HG03095 (cell line): ENCODE results near the gene HHAT.

Experiments used
- ATAC-seq: cut with Tn5 transposase; IDR thresholded peaks from one replicate; pipeline ENCODE4 v1.9.1; 2021; ENCODE audit warnings: moderate library complexity; ENCODE audit not compliant: unreplicated experiment

HHAT gene

GRCh38 chr1:210437111-210437510 lies 108.4 kb downstream of the HHAT start:
- no peak for ATAC-seq

DNA sequence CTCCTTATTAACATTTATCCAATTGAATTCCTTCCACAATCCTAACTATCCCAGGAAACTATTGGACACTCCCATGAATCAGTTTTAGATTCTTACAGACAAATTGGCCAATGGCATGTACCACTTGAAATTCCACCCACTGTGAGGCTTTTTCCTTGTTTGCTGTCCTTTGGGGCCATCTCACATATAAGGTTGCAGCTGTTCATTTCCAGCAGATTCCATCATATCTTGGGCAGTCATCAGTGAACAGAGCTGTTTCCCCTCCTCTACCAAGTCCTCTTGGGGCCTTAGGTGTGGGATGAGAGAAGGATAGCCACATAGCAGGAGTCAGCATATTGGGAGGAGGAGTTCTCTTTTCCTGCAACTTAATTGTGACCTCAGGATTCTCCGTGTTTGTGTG lies 109.1 kb downstream of the HHAT start:
- ATAC-seq, result no peak

DNA sequence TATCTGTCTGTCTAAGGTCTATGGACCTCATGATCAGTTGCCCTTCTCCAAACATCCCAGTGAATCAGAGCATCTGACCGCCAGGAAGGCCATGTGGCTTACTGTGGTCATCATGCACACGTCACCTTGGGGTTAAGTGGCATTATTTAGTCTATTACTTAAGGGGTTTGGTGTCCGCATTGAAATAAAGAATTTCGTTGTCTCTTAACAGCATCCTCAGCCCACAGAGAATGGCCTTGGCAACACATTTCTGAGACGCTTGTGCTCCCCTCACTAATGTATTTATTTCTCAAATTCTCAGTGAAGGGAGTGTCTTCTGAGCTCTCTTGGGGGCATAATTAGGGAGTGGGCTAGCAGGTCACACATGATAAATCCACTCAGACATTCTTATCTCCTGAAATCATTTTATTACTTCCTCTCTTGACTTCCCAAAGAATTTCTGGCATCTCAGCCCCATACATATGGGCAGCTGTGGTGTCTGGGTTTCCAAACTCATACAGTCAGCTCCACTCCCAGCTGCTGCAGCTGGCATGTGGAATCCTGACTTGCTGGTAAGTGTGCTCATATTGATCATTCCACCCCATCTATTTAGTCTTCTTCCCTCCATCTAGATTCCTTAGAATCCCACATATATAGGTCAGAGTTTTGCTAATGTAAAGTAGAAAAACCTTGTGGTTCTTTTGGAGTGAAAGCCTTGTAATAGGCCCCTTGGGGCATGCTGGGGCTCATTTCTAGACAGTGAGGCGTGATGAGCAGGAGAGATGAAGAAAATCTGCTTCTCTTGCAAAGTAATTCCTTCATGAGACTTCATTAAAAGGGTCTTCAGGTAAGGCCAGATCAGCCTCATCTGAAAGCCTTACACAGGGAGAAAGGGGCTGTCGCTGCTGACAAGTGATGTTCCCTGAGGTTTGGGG lies 110.5 kb downstream of the HHAT start:
- no peak for ATAC-seq

DNA sequence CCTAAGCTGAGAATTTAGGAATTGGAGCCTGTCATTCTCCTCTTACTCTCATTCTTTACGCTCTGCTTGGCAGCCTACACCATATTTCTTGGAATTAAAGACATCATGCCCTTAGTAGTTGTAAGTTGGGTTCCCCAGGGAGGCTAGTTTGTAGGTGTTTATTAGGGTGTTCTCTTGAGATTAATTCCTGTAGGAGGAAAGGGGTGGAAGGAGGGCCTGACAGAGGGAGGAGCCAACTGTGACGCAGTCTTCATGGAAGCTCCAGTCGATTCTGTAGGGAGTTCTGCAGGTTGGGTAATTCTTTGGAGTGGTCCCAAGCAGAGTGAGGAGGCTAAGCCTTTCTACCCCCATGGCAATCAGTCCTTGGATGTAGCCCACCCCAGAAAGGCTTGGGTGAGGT lies 111.4 kb downstream of the HHAT start:
- no peak for ATAC-seq

GRCh38 chr1:210441028-210441427 lies 112.3 kb downstream of the HHAT start:
- no peak for ATAC-seq

DNA sequence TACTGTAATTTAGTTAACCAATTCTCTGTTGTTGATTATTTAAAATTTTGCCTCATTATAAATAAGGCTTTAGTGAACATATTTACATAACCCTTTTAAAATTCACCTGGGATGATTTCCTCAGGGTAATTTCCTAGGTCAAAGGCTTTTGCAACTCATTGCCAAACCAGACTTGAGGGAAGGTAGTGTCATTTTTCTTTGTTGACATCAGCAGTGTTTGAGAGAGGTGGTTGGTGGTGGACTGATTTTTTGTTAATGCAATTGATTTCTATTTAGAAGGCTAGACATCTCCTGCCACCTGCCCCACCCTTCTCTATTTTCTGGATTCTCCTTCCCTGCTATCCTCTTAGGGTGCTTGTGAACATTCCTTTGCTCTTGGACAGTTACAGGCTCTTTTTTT lies 116.8 kb downstream of the HHAT start:
- ATAC-seq, result no peak

DNA sequence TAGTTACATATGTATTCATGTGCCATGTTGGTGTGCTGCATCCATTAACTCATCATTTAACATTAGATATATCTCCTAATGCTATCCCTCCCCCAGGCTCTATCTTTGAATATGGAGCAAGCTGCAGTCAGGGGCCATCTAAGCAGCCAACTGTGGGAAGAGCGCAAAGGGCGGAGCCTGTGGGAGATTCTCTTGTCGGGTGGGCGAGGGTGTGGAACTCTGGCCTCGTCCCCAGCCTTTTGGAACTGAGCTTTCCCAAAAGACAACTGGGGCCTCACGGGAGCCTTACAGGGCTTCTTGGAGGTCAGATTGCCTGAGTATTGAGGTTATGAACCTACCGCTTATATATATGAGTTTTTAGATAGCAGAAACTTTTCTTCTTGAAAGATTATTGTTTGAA lies 117.2 kb downstream of the HHAT start:
- ATAC-seq, result no peak

- no peak for ATAC-seq
Observed at GRCh38 chr1:210446479-210446878, 117.8 kb downstream of the HHAT start.

DNA sequence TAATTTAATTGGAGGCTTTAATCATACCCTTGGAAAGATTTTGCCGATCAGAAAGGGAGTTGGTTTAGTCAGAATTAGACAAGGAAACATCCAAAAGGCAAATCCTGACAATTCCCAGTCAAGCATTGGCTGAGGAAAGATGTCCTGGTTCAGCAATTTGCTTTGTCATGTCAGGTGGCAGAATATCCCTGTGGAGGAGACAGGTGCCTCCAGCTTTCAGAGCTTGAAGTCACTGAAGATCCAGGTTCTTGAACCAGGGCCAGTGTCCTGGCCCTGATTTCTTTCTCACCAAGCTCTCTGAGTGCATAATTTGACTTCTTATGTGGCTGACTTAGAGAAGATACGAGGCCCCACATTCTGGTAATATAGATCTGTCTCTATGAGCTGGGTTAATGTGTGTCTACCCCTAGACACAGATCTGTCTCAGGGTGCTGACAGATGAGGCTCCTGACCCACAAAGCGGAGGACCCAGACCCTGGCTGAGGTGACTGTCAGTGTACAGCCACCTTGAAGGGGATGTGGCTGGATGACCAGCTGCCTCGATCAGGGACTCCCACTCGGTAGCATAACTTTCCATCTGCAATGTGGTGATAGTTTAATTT lies 118.9 kb downstream of the HHAT start:
- no peak for ATAC-seq

- ATAC-seq, result no peak
Observed at GRCh38 chr1:210448297-210448892, 119.7 kb downstream of the HHAT start.

DNA sequence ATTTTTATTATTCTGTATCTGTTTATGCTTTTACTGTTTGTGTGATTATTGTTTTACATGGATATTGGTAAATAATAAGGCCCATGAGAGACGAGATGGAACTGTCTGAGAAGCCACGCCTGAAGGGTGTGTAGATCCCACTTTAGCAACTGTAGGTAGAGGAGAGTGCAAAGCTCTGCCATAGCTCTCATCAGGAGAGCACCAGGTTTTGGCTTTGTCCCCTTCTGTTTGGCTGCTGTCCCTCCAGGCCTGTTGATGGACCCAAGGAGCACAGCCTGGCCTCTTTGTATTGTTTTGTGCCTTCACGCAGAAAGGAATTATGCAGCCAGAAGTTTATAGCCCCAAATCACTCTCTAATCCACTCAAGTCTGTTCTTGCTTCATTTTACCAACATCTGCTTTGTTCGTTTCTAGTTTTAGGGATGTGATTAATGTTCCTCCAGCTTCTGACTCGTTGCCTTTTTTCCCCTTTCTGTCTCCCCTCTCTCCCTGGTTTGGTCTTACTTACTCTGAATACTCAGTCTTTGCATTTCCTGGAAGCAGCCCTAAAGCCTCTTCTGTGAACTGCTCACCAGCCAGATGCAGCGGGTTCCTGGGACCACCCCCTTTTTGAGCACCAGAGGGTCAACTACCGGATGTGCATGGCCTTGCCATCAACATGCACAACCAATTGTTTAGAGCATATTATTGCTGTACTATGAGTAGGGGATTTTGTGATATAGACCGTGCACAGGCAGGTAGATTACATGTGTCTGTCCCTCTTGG lies 127.3 kb downstream of the HHAT start:
- no peak for ATAC-seq

- no peak for ATAC-seq
Observed at GRCh38 chr1:210456731-210457255, 128.1 kb downstream of the HHAT start.

DNA sequence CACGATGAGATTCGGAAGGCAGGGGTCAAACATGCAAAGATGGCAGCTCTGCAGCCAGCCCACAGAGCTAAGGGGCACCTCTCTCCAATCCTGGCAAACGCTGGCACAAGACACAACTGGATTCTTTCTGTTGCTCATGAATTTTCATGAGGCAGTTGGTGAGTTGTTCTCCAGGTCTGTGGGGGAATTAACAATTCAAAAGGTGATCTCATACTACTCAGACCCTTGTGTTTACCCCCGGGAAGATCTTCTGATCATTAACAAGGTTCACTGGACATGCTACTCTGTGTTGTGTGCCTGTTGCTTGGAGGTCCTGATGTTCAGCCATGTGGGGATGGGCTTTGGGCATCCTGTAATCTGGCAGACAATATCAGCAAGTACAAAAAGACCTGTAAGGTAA lies 128.9 kb downstream of the HHAT start:
- ATAC-seq, result no peak

- ATAC-seq, result no peak
Observed at GRCh38 chr1:210464519-210465039, 135.9 kb downstream of the HHAT start.

GRCh38 chr1:210465150-210465549 lies 136.4 kb downstream of the HHAT start:
- ATAC-seq, result no peak

DNA sequence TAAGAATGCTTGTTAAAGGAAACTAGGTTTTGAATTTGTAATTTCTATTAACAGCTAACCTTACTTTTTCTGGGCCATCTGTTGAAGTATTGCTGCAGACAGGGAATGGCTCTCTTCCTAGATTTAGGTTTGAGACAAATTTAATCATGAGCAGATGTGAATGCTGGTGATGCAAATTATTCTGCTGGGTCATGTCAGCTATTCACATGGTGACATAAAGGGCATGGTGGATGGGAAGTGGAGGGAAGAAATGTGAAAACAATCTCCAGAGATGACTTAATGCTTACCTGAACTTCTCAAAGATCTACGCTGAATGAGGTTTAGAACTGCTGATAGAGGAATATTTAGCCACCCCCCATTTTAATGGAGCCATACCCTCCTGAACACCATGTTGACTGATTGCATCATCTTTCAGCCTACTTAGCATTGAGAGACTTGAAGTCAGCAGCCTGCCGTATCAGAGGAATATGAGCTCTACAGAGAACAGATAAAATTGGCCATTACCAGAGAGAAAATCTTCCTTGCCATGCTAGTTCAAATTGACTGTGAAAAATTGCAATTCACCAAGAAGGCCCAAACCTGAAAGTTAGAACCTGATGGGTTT lies 138.8 kb downstream of the HHAT start:
- ATAC-seq, result no peak

DNA sequence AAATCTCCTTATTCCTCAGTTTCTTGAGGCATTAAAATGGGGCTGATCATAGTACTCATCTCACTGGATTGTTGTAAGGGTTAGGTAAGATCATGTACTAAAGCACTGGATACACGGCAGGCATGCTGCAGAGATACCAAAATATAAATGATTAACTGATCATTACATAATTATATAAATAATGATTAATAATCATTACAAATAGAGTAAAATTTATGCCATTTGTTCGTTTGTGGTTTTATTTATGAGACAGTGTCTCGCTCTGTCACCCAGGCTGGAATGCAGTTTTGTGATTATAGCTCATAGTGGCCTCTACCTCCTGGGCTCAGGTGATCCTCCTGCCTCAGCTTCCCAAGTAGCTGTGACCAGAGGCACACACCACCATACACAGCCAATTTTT lies 140.7 kb downstream of the HHAT start:
- ATAC-seq, result no peak

GRCh38 chr1:210475321-210475720 lies 146.6 kb downstream of the HHAT start:
- no peak for ATAC-seq

DNA sequence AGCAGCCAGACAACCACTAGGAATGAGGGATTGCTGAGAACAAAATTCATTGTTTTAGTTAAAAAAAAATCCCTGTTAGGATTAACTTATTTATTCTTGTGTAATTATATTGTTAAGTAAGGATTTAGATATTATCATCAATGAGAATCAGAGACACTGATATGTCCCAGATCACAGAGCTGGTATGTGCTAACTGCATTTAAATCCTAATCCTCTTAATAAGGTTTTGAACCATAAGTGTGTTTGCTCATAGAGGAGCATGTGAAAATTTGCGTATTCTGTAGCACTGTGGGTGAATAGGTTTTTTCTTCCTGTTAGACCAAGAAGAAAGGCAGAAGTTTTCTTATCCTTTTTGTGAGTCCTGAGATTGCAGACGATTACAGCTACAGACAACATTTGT lies 147.1 kb downstream of the HHAT start:
- ATAC-seq, result no peak

GRCh38 chr1:210476730-210477129 lies 148.0 kb downstream of the HHAT start:
- ATAC-seq, result no peak
